Right ventricle myocardium superior (tissue), 1 donor: ENCODE measurements around the gene INPP1. TPM values are rescaled to one million over a fixed set of nuclear protein-coding genes. Genes with fewer than 3 reads are reported as not detected.
A peak's percentile ranks its signal among the peaks of the same experiment; 100 is the strongest.

Experiments used
- ATAC-seq: fragments of 200-7000 bp; cut with Tn5 transposase; one replicate; pipeline ENCODE4 v1.9.1; 2020; ENCODE audit warnings: mild to moderate bottlenecking; ENCODE audit not compliant: poor library complexity
- DNase-seq: peaks from one replicate; pipeline ENCODE4 v3.0.0-alpha.2; 2020
- intact Hi-C: fragments of 100-400 bp; cut with DNase I; formaldehyde crosslinking; loops from one replicate; pipeline ENCODE4 v1.11.2; 2022
- total RNA-seq: library from RNA; stranded (reverse); fragmentation: NEBNext Ultra II Directional; extraction: Animal tissue kit (Norgen Biotek cat#: 25700); gene quantifications from one replicate; pipeline ENCODE4 v1.2.1, GENCODE V29; 2021
- donor health status: DM: no; HTN: yes; CAD: no; lungs with severe emphysema.

INPP1 gene
- total RNA-seq, 1 donor from 2014 or later: 17.6 TPM

DNA sequence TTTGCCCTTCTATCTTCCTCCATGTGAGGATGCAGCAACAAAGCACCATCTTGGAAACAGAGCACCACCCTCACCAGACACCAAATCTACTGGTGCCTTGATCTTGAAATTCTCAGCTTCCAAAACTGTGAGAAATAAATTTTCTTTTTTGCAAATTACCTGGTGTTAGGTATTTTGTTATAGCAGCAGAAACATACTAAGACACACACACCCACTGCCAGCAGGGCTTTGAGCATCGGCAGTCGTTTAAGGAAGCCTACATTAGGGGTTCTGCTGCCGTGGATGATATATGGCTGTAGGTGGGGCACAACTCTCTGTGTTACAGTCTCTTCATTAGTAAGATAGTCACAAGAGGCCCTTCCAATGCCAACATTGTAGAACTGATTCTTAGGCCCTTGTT, 44.0 kb downstream of the INPP1 start:
- DNase-seq (no peak), ATAC-seq (no peak)
- intact Hi-C loops: no loop called here

DNA sequence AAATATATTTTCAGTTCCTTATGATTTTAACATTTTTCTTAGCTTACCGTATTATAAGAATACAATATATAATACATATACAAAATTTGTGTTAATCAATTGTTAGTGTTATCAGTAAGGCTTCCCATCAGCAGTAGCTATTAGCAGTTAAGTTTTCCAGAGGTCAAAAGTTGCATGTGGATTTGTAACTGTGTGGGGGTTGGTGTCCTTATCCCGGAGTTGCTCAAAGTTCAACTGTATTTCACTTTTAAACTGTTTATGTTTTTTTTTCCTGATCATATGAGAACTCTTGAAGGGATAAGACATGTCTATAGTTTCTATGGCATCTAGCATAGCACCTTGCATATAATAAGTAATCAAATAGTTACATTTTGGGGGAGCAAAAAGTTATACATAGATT, 52.9 kb downstream of the INPP1 start:
- DNase-seq (no peak), ATAC-seq (no peak)
- intact Hi-C loops: no loop called here

DNA sequence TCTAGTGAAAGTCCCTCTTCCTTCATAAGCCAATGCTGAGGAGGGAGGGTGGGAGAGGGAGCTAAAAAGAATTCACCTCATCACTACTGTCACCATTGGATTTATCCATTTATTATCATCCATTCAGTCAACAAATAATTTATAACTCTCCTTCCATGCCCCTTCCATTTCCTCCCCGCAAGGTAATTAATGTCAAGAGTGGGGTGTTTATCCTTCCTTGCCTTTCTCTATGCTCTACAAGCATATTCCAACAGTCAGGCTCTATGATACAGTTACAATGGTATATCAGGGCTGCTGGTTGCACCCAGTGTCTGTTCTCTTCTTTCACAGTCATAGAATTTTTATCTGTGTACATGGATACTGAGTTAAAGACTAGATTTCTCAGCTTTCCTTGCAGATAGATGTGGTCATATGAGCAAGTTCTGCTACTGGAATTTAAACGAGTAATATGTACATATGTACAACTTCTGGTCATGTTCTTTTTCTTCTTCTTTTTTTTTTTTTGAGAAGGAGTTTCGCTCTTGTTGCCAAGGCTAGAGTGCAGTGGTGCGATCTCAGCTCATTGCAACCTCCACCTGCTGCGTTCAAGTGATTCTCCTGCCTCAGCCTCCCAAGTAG, 59.7 kb downstream of the INPP1 start:
- intact Hi-C loops: no loop called here
- ATAC-seq (no peak), DNase-seq (no peak)

DNA sequence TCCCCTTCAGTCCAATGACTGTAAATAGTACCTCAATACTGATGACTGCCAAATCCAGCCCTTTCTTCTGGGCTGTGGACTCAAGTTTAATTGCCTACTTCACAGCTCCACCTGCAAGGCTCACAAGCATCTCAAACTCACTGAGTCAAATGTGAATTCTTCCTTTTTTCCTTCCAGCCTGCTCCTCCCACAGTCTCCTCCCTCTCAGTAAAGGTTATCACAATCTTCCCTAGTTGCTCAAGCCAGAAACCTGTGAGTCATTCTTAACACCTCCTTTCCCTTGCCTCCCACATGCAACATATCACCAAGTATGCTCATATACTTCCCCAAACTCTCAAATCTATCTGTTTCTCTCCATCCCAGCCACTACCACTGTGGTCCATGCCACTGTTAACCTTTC, 61.1 kb downstream of the INPP1 start:
- DNase-seq (no peak), ATAC-seq (no peak)
- intact Hi-C loops: no loop called here

DNA sequence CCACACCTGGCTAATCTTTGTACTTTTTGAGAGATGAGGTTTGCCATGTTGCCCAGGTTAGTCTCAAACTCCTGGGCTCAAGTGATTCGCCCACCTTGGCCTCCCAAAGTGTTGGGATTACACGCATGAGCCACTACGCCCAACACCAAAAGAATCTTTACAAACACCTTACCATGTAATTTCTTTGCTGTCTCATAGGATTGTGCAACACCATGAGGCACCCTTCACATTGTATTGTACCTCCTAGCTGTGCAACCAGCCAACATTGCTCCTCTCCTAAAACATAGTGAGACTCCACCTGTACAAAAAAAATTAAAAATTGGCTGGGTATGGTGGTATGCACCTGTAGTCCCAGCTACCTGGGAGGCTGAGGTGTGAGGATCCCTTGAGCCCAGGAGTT, 61.7 kb downstream of the INPP1 start:
- no peak for ATAC-seq
- intact Hi-C loops: no loop called here
- DNase-seq: no peak

DNA sequence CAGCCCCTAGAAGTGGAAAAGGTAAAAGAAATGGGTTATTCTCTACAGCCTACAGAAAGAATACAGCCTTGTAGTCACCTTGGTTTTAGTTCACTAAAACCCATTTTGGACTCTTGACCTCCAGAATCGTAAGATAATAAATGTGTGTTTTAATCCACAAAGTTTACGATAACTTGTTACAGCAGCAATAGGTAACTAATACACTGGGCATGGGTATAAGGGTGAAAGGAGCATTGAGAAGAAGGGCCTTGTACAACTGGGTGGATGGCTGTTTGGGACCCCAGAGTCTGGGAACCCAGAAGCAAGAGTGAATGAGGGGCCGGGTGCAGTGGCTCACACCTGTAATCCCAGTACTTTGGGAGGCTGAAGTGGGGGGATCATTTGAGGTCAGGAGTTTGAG, 62.6 kb downstream of the INPP1 start:
- ATAC-seq: no peak
- intact Hi-C loops: no loop called here
- no peak for DNase-seq

DNA sequence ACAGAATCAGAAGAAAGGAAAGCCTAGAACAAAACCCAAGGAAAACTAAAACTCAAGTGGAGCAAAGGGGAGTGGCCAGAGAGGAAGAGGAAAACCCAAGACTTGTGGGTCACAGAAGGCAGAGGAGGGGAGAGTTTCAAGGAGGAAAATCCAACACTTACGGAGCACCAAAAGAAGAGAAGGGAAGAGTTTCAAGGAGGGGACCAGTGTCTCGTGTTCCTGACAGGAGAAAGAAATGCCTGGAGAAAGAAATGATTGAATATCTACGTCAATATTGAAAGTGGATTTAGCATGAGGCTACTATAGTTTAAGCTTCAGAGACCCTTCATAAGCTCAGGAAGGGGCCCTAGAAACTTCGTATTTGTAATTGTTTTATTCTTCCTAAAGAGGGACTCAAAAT, 63.4 kb downstream of the INPP1 start:
- ATAC-seq (no peak), DNase-seq (no peak)
- intact Hi-C loops: no loop called here

DNA sequence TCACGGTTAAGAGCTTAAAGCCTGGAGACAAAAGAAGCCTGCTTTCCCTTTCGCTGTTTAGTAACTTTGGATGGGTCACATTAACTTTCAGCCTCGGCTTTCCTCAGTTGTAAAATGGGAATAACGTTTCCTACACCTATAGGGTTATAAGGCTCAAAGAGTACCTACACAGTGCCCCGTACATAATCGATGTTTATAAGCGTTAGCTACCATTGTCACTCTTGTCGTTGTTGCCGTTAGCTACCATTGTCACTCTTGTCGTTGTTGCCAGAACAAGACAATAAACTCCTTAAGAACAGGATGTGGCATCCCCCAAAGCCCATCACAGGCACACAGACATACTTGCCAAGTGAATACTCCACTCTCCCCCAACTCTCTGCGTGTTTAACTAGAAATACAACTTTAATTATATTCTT, 63.9 kb downstream of the INPP1 start:
- intact Hi-C loops: no loop called here
- DNase-seq (no peak), ATAC-seq (no peak)

DNA sequence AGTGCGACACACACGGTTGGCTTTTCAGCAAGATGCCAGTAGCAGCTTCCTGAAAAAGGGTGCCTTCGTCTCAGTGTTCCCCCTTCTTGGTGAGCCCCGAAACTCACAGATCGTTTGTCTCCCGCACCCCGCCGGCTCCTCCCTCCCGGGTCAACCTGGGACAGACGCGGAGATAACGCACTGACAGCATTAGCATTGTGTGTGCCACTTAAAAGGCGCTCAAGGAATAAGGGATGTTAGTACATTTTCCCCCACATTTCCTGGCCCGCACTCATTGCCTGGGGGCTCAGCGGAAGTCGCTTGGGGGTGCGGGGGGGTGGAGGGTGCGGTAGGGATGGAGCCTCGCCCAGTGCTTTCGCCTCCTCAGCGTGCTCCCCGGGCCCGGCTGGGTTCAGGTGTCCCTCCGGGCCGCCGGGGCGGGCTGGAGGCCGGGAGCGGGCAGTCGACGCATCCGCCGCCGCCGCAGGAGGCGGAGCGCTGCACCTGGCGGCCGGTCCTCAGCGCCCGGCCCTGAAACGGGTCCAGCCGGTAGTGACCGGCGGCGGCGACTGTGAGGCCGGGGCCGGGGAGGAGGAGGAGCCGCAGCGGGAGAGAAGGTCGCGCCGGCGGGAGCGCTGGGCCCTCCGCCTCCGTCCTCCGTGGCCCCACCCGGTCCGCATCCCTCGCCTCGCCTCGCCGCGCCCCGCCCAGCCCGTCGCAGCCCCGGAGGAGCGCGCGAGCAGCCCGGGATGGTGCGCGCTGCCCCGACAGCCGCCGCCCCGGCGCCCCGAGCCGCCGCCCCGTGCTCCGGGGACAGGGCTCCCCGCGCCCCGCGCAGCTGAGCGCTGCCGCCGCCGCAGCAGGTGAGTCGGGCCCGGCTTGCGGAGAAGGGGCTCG, 64.5 kb downstream of the INPP1 start, which contains the start of gene MFSD6:
Gene MFSD6 (plus strand): TSS at position 694 of the 876 bp plus-strand sequence. CDS start 27,675 bp downstream, outside the sequence.
- DNase-seq (peak; percentile 71), ATAC-seq (peak; percentile 84)
- intact Hi-C loops: no loop called here

DNA sequence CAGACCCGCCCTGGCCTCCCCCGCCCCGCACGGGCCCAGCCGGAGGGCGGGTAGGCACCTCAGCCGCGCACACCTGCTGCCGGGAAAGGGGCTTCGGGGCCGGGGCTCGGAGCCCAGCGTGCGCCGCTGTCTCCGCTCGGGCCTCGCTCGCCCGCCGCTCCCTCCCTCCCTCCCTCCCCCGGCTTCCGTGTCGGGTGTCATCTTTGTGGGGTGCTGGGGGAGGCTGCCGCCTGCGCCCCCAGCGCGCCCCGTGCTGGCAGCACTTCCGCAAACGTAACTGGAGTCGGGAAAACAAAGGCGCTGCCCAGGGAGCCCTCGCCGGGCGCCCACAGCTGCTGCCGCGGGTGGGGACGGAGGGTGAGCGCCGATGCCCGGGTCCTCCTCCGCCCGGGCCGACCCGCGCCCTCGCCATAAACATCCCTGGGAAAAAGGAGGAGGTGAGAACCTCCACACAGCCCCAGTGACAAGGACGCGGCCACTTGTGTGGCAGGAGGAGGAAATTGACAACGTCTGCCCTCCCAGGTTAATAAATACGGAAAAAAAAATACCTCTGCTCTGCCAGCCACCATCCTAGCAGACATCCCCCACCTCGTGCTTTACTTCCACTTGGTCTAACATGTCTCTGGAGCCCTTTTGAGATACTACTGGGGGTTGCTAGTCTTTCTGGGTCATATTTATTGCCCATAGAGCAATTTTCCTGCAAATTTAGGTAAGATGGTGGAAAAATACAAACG, 65.3 kb downstream of the INPP1 start:
- ATAC-seq (peak; percentile 67), DNase-seq (peak; percentile 63)
- intact Hi-C loops: no loop called here

DNA sequence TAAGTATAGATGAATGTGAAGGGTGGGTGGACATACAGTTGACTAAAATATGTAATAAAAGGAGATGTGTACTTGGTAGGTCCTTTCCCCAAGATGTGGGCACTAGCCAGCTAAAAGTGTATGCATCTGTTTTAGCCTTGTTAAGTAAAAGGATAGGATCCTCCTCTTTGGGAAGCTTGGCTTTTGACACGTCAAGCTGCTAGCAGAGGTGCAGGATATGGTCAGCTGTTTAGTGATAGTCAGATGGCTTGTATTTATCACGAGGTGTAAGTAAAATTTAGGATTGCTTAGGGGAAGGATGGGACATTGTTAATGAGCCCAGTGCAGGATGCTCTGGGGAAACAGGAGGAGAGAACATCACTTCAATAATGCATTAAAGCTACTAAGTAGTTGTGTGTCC, 66.2 kb downstream of the INPP1 start:
- DNase-seq (no peak), ATAC-seq (no peak)
- intact Hi-C loops: loop anchor here (10.0 kb wide), 1 partner anchor 55 kb away; no protein-coding TSS in a partner anchor

DNA sequence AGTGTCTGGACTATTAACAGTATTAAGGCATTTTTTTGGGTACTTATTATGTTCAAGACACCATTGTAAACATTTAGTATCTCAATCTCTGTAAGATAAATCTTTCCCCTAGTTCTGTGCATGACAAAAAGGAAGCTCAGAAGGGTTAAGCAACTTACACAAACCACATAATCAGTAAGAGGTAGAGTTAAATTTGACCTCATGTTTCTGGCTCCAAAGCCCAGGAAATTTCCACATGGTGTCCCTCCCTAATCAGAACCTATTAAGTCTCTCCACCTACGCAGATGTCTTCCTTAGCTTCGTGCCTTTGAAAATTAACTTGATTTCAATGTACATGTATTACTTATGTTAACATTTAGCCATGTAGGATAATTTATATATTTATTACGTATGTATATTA, 66.8 kb downstream of the INPP1 start:
- ATAC-seq (no peak), DNase-seq (no peak)
- intact Hi-C loops: loop anchor here (10.0 kb wide), 1 partner anchor 55 kb away; no protein-coding TSS in a partner anchor

DNA sequence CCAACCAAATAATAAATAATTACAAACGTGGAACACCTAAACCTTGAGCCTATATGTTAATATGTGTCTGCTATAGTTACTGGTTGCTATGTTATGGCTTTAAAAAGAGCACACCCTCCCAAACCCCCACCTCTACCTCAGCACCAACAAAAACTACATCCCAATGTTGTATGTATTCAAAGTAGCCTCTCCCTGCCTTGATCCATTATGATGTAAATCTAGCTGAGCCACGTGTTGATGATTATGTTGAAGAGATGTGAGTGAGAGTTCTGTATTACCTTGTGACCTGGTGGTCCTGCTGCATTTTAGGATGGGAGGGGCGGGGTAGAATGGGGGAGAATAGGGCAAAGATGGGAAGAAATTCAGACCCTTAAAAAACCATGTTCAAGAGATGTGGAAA, 69.6 kb downstream of the INPP1 start:
- ATAC-seq (no peak), DNase-seq (no peak)
- intact Hi-C loops: loop anchor here (10.0 kb wide), 1 partner anchor 52 kb away; no protein-coding TSS in a partner anchor

DNA sequence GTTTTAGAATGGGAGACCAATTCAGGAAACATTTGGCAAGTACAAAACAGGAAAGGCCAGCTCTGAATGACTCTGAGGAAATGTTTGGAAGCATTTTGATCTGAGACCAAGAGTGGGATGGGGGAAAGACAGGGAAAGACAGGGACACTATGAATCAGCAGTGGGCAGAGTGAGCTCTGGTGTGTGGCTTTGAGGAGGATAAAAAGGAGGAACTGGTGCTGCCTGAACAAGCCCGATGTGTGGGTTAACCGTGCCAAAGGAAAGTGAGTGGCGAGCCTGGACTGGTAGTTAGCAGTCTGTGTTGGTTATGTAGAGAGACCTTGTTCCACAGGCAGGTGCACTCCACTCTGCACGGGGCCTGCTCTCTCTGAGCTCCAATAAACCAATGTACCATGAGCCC, 70.0 kb downstream of the INPP1 start:
- DNase-seq (no peak), ATAC-seq (no peak)
- intact Hi-C loops: loop anchor here (10.0 kb wide), 1 partner anchor 51 kb away; no protein-coding TSS in a partner anchor

DNA sequence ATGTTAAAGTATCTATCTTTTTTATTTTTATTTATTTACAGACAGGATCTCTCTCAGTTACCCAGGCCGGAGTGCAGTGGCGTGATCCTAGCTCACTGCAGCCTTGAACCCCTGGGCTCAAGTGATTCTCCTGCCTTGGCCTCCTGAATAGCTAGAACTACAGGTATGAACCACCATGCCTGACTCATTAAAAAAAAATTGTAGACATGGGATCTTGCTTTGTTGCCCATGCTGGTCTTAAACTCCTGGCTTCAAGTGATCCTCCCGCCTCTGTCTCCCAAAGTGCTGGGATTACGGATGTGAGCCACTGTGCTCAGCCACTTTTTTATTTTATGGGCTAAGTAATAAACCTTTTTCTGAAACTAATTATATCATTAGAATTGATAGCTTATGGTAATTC, 71.9 kb downstream of the INPP1 start:
- intact Hi-C loops: loop anchor here (10.0 kb wide), 1 partner anchor 50 kb away; no protein-coding TSS in a partner anchor
- DNase-seq: no peak
- ATAC-seq: no peak

DNA sequence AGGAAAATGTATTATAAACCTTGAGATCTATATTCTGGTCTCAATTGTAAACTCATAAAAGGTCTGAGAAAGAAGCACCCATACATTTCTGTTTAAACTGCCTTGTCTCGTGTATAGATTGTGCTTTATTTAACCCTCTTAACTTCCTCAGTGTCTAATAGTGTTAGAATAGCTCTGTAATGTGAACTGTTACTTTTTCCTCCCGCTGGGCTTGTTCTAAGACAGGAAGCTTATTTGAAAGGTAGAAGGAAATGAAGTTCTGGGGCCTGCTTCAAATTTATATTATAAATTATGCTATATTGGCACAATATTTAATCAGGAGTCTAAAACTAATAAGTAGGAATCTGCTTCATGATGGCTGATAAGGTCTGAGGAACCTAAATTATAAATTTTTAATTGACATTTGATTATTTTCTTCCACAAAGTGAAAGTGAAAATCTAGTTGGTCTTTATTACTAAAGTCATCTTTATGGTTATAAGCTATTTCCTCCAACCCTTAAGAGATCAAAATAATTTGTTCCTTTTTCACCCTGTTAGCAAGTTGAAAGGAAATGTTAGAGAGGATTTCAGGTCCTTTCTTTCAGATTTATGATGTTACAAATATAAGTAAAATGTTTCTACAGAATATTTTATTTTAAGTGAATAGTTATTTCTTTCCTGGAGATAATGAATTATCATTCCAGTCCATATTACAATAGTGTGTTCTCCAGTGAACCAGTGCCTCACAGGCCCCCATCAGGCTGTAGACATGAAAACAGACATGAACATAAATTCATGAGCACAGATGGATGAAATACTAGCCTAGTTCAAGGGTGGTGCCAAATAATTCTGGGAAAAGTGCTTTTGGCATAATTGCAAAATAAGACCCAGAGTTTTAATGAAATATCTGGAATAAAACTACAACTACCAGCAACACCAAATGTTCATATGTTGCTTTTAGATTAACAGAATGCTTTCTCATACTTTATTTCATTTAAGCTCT, 72.7 kb downstream of the INPP1 start:
- ATAC-seq (no peak), DNase-seq (no peak)
- intact Hi-C loops: loop anchor here (10.0 kb wide), 1 partner anchor 49 kb away; no protein-coding TSS in a partner anchor

DNA sequence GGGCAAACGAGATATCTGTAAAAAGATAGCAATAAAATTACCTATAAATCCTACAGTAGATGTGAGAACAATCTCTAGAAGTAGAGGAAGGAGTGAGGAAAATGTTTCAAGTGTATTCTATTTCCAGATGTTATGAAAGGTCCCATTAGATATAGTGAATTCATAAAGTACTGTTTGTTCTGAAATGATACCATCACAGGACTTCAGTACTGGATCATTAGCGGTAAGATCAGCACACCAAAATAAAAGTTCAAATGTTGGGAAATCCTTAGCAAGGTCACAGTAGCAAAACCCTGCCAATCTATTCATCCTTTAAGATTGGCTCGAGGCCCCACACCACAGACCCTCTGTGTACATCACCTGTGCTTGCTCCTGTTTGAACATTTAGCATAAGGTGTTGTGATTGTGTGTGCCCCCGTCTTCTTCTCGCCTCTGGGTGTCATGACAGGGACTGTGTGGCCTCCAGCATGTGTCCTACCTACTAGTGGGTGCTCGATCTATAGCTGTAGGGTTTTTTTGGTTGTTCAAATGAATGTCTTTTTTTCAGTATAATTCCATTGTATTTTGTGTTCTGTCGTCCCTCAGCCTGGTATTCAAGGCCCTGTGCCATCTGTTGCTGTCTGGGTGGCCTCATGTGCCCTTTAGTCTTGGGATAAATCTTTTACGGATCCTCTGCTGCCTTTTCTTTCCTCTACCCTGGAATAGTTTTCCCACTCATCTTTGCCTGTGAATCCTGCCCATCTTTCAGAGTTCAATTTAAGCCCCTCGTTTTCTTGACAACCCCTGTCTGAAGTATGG, 73.9 kb downstream of the INPP1 start:
- intact Hi-C loops: loop anchor here (10.0 kb wide), 1 partner anchor 48 kb away; no protein-coding TSS in a partner anchor
- peak; percentile 27 for ATAC-seq
- DNase-seq: no peak
